Erythroblast (primary cell): ENCODE measurements around the gene B9D1.

Source experiments
- GATA1 ChIP-seq: IDR thresholded peaks from 2 replicates; pipeline ENCODE4 v1.6.1; 2011; ENCODE audit warnings: low read depth, mild to moderate bottlenecking, control low read depth, low read length, moderate library complexity
- POLR2A ChIP-seq: IDR thresholded peaks from 2 replicates; pipeline ENCODE4 v1.6.1; 2011; ENCODE audit warnings: mild to moderate bottlenecking, low read length

GRCh38 chr17:19333736-19334290, 28.7 kb downstream of the B9D1 start:
- TF ChIP-seq POLR2A (no peak), GATA1 (no peak)
